Measurements from ENCODE around the gene ATP9A. TPM values are rescaled to one million over a fixed set of nuclear protein-coding genes. Genes with fewer than 3 reads are reported as not detected.

The ATP9A gene
- total RNA-seq, 1 donor from 2014 or later = 32.1 TPM

GRCh38 chr20:51735728-51736600 is 32.2 kb downstream of the ATP9A start:
- H3K9me3 ChIP-seq = no peaks in the 10 kb centered on the region
- intact Hi-C loops (cut with DNase I) = no loop called here
- H3K36me3 ChIP-seq = no peaks in the 10 kb centered on the region
- H3K4me3 ChIP-seq = no peak overlapping the region
- no peaks in the 10 kb centered on the region for H3K27me3 ChIP-seq
- peak; percentile 50 for ATAC-seq
- TF ChIP-seq CTCF (IDR thresholded peaks at IDR 0.05) = no peak
- H3K27ac ChIP-seq = no peak overlapping the region
- H3K4me1 ChIP-seq = peaks cover 6% of the 10 kb centered on the region
- DNase-seq = no peak

DNA sequence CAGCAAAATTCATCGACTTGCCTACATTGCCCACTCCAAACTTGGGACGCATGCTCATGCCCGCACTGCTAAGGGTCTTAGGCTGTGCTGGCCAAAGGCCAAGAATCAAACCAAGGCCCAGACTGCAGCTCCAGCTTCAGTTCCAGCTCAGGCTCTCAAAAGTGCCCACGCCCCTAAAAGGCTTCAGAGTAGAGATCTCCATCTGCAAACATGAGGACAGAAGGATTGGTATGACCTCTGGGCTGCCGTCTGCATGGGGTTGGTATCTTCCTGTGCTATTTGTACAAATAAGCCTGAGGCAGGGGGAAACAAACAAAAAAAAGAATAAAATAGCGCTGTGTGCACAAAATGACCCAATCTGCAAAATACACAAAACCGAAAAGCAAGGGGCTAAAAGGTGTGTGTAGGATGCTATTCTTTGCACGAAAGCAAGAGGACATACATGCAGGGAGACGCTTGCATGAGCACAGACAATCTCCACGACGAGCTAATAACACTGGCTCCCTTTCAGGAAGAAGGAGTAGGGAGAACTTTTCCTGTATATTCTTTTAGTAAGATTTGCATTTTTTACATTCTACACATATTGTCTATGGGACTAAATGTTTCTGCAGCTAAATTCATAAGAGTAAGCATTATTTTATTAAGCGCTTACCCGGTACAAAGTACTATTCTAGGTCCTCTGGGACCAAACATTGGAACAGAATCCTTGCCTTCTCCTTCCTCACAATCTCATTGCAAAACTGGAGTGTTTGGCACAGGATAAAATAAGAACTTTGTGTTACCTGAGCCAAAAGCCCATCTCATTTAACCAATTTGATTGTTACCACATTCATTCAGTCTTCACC is 33.1 kb downstream of the ATP9A start:
- peaks cover 6% of the 10 kb centered on the region for H3K4me1 ChIP-seq
- no peaks in the 10 kb centered on the region for H3K9me3 ChIP-seq
- no peak overlapping the region for H3K27ac ChIP-seq
- no peak for TF ChIP-seq CTCF (IDR thresholded peaks at IDR 0.05)
- no peak overlapping the region for H3K4me3 ChIP-seq
- H3K36me3 ChIP-seq = no peaks in the 10 kb centered on the region
- ATAC-seq (no peak), DNase-seq (no peak)
- no peaks in the 10 kb centered on the region for H3K27me3 ChIP-seq
- intact Hi-C loops (cut with DNase I) = no loop called here

- Histone ChIP-seq H3K4me3 (no peak overlapping the region), H3K9me3 (no peaks in the 10 kb centered on the region), H3K27me3 (no peaks in the 10 kb centered on the region), H3K36me3 (no peaks in the 10 kb centered on the region), H3K27ac (no peak overlapping the region), H3K4me1 (peaks cover 6% of the 10 kb centered on the region)
- intact Hi-C loops (cut with DNase I) = no loop called here
- TF ChIP-seq CTCF (IDR thresholded peaks at IDR 0.05) = no peak
- no peak for ATAC-seq
- no peak for DNase-seq
Observed at GRCh38 chr20:51733070-51733469, 35.1 kb downstream of the ATP9A start.

- no peak for TF ChIP-seq CTCF (IDR thresholded peaks at IDR 0.05)
- H3K27ac ChIP-seq = peak overlapping the region; percentile 2
- no peaks in the 10 kb centered on the region for H3K9me3 ChIP-seq
- H3K36me3 ChIP-seq = no peaks in the 10 kb centered on the region
- intact Hi-C loops (cut with DNase I) = no loop called here
- no peak overlapping the region for H3K4me3 ChIP-seq
- no peaks in the 10 kb centered on the region for H3K27me3 ChIP-seq
- DNase-seq (no peak), ATAC-seq (no peak)
- H3K4me1 ChIP-seq = peaks cover 6% of the 10 kb centered on the region
Observed at GRCh38 chr20:51732096-51732791, 35.9 kb downstream of the ATP9A start.

DNA sequence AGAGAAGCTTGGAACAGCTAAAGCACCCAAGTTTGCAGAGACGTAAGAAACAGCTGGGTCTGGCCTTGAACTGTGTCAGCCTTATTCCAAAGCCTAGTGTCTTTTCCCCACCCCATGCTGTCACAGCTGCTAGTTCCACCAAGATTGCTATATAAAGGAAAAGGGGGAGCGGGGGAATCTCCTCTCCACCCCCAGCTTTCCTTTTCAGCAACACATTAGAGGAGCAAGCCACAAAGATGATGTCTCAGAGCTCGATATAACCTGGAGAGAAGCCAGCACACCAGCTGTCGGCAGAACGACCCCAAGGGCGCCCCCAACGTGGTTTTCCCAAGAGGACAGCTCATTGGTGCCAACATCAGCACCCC is 36.5 kb downstream of the ATP9A start:
- H3K4me3 ChIP-seq = no peak overlapping the region
- intact Hi-C loops (cut with DNase I) = no loop called here
- peaks cover 6% of the 10 kb centered on the region for H3K4me1 ChIP-seq
- DNase-seq (no peak), ATAC-seq (no peak)
- H3K27ac ChIP-seq = peak overlapping the region; percentile 2
- no peaks in the 10 kb centered on the region for H3K9me3 ChIP-seq
- H3K36me3 ChIP-seq = no peaks in the 10 kb centered on the region
- TF ChIP-seq CTCF (IDR thresholded peaks at IDR 0.05) = no peak
- no peaks in the 10 kb centered on the region for H3K27me3 ChIP-seq
